Activated naive CD4-positive, alpha-beta T cell treated with anti-CD3 and anti-CD28 coated beads, Interleukin-2, amount 10 ng/mL, durations not matched to agents 7 days and 5 days (primary cell): ENCODE results near the gene PTPN9.

Experiments
- CTCF ChIA-PET: fragments of 350-600 bp; sonication (Branson Sonifier 250); formaldehyde crosslinking; loops from one replicate; lab custom pipeline; 2021; ENCODE audit warnings: antibody characterized with exemption; lab: Charles Lee
- DNase-seq: peaks from one replicate; pipeline ENCODE4 v3.0.0-alpha.2; 2020
- H3K27ac Mint-ChIP-seq: one replicate; pipeline ENCODE4 v1.8.0; 2021; ENCODE audit warnings: mild to moderate bottlenecking, moderate library complexity, mixed read lengths
- H3K27me3 Mint-ChIP-seq: one replicate; pipeline ENCODE4 v1.8.0; 2021; ENCODE audit warnings: mild to moderate bottlenecking, mixed read lengths
- H3K36me3 Mint-ChIP-seq: one replicate; pipeline ENCODE4 v1.8.0; 2021; ENCODE audit warnings: mixed read lengths
- H3K4me1 Mint-ChIP-seq: one replicate; pipeline ENCODE4 v1.8.0; 2021; ENCODE audit warnings: mixed read lengths
- H3K4me3 Mint-ChIP-seq: one replicate; pipeline ENCODE4 v1.8.0; 2021; ENCODE audit warnings: mild to moderate bottlenecking, moderate library complexity, mixed read lengths
- H3K9me3 Mint-ChIP-seq: one replicate; pipeline ENCODE4 v1.8.0; 2021; ENCODE audit warnings: mixed read lengths

Gene PTPN9

DNA sequence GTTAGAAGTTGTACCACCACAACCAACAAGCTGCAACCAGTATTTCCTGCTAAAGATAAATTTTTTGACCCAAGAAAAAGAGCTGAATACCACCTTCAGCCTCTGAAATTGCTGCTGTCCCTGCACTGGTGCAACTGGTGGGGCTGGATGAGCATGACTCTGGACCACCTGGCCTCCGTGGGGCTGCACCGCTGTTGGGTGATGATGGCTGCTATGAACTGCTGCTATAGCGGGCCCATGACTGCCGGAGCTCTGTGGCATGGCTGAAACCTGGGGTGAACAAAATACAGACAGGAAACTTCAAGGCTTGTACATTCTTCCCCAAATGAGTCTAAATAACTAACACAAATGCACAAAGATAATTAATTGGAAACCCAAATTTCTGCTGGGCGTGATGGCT lies 156.6 kb downstream of the PTPN9 start:
- H3K27me3 Mint-ChIP-seq = no peaks in the 10 kb centered on the region
- peaks cover 34% of the 10 kb centered on the region for H3K36me3 Mint-ChIP-seq
- no peak for DNase-seq
- no peaks in the 10 kb centered on the region for H3K9me3 Mint-ChIP-seq
- CTCF ChIA-PET = interaction anchor here (1.2 to 1.4 kb wide), 3 partner anchors 31 to 54 kb away, joined by 3 read pairs; partner anchors contain the start of gene MAN2C1
- no peak overlapping the region for H3K4me3 Mint-ChIP-seq
- H3K4me1 Mint-ChIP-seq = peaks cover 14% of the 10 kb centered on the region
- no peak overlapping the region for H3K27ac Mint-ChIP-seq

GRCh38 chr15:75420698-75421097 lies 158.4 kb downstream of the PTPN9 start:
- H3K27ac Mint-ChIP-seq = no peak overlapping the region
- no peak overlapping the region for H3K4me3 Mint-ChIP-seq
- no peak for DNase-seq
- CTCF ChIA-PET = no interaction called here
- H3K27me3 Mint-ChIP-seq = no peaks in the 10 kb centered on the region
- H3K4me1 Mint-ChIP-seq = peaks cover 3% of the 10 kb centered on the region
- H3K36me3 Mint-ChIP-seq = peaks cover 33% of the 10 kb centered on the region
- no peaks in the 10 kb centered on the region for H3K9me3 Mint-ChIP-seq

GRCh38 chr15:75416584-75416983 lies 162.5 kb downstream of the PTPN9 start:
- CTCF ChIA-PET = no interaction called here
- peaks cover 45% of the 10 kb centered on the region for H3K36me3 Mint-ChIP-seq
- H3K4me1 Mint-ChIP-seq = no peaks in the 10 kb centered on the region
- no peaks in the 10 kb centered on the region for H3K9me3 Mint-ChIP-seq
- no peak overlapping the region for H3K4me3 Mint-ChIP-seq
- H3K27me3 Mint-ChIP-seq = no peaks in the 10 kb centered on the region
- peak overlapping the region; percentile 54 for H3K27ac Mint-ChIP-seq
- DNase-seq = no peak
